Rectal smooth muscle tissue (tissue), 1 donor: Measurements from ENCODE around the gene NR5A1.

Experiments
- H3K27ac ChIP-seq: one replicate; pipeline ENCODE4 v1.7.0; 2013; ENCODE audit warnings: low read depth, low read length, inconsistent platforms
- H3K27me3 ChIP-seq: one replicate; pipeline ENCODE4 v1.7.0; 2013; ENCODE audit warnings: low read length; ENCODE audit not compliant: control insufficient read depth, insufficient read depth
- H3K36me3 ChIP-seq: one replicate; pipeline ENCODE4 v1.7.0; 2013; ENCODE audit warnings: low read length; ENCODE audit not compliant: control insufficient read depth, insufficient read depth
- H3K4me1 ChIP-seq: one replicate; pipeline ENCODE4 v1.7.0; 2013; ENCODE audit warnings: low read length; ENCODE audit not compliant: control insufficient read depth, insufficient read depth
- H3K4me3 ChIP-seq: one replicate; pipeline ENCODE4 v1.7.0; 2013; ENCODE audit warnings: low read length
- H3K9ac ChIP-seq: one replicate; pipeline ENCODE4 v1.7.0; 2013; ENCODE audit warnings: low read length

NR5A1 gene

DNA sequence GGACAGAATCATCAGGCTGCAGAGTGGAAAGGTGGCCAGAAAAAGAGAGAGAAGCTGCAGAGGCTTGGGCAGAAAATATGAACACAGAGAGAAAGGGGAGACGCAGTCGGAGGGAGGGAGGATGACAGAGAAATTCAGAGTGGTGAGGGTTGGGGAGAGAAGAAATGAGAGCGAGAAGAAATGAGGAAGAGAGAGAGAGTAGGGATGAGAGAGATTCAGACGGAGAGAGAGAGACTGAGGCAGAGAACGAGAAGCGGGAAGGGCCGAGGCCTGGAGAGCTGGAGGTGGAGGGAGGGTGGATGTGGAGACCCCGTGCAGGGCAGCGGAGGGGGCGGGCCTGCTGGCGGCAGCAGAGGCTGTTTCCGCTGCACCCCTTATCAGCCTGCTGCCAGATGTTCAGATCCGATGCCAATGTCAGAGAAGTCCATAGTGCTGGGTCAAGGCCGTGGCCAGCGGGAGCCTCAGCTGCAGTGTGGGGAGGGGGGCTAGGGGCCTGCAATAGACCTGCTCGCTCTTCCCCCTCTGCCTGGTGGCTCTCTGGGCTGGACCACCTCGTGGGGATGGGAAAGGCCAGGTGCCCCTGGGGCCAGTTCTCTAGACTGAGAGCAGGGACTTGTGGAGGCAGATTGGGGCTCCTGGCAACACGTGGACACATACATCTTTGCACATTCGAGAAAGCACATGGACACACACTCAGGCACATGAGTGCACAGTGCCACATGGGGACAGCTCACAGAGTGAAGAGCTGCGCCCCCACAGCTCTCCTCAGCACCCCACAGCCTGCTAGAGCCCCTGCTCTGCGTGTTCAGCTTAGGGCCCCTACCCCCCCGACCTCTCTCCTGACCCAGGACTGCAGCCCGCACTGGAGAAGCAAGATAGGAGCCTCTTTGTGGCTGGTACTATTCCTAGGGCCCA lies 4.9 kb upstream of the NR5A1 start:
- Histone ChIP-seq H3K27ac (no peak overlapping the region), H3K4me3 (no peak overlapping the region), H3K36me3 (no peaks in the 10 kb centered on the region), H3K9ac (no peak overlapping the region), H3K27me3 (peaks cover 8% of the 10 kb centered on the region), H3K4me1 (no peaks in the 10 kb centered on the region)

DNA sequence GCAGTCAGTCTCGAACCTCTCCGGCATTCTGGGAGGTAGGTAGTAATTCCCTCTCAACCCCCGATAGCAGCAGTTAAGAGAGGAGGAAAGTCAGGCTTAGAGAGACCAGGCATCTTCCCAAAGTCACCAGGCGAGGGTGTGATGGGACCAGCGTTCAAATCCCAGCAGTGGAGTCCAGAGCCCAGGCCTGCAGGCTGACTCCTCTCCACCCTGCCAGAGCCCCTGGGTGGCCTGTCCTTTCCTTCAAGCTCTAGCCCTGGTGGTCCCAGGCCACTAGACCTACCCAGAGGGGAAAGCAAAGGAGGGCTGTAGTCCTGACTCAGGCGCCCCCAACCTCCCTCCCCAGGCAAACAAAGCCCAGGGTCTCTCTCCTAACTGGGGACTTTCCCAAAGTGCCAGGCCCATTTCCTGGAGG lies 4.2 kb upstream of the NR5A1 start:
- Histone ChIP-seq H3K36me3 (no peaks in the 10 kb centered on the region), H3K4me3 (no peak overlapping the region), H3K27me3 (peaks cover 8% of the 10 kb centered on the region), H3K27ac (no peak overlapping the region), H3K9ac (no peak overlapping the region), H3K4me1 (no peaks in the 10 kb centered on the region)

DNA sequence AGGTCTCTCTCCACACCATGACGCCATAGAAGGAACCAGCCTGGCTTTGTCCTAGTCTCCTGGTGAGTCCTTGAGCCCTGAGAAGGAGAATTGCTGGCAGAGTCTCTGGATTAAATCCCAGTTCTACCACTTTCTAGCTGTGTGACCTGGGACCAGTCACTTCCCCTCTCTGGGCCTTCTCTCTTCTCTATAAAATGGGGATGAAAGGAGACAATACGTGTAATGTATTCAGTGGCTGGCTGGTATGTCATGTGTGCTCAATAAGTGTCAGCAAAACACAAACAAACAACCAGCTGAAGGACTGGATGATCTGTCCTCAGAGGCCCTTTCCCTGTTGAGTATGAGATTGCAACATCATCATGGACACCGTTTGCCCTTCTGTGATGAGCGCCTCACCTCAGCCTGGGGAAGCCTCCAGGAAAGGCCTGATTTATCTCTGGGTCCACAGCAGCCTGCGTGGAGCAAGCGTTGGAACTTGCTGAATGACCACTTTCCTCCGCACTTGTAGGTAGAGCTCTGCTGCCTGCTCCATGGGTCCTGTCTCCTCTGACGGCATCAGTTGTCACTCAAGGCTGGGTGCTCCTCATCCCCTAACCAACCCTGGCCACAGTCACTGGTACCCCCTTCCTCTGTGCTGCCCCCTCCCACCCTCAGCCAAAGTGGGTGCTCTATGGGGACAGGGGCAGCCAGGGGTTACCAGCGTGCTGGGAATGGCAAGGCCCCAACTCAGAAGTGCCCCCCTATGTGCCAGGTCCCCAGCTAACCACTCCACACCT lies 3.6 kb upstream of the NR5A1 start:
- no peak overlapping the region for H3K27ac ChIP-seq
- peaks cover 8% of the 10 kb centered on the region for H3K27me3 ChIP-seq
- no peaks in the 10 kb centered on the region for H3K36me3 ChIP-seq
- H3K4me3 ChIP-seq, result no peak overlapping the region
- no peak overlapping the region for H3K9ac ChIP-seq
- H3K4me1 ChIP-seq, result no peaks in the 10 kb centered on the region

DNA sequence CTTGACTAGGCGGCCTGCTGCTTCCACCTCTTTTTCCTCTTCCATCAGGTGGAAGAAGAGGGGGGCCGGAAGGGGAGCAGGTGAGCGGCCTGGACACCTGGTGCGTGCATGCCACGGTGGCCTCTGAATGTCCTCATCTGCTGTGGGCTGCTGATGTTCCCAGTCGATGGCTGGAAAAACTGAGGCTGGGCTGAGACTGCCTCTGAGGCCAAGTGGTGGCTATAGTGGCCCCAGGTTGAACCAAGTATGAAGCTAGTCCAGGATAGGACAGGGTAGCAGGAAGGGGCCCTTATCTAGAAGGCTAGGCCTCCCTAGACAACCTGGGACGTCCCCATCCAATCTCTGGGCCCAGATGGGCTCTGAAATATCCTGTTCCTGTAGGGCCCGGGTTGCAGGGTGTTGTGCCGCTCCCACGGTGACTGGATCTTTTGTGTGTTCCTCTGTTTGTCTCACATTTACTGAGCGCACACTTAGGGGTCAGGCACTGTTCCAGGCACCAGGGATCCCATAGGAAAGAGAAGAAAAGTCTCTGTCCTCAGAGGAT lies 753 bp upstream of the NR5A1 start:
- Histone ChIP-seq H3K27me3 (peaks cover 21% of the 10 kb centered on the region), H3K27ac (no peak overlapping the region), H3K4me3 (no peak overlapping the region), H3K4me1 (no peaks in the 10 kb centered on the region), H3K36me3 (no peaks in the 10 kb centered on the region), H3K9ac (no peak overlapping the region)

DNA sequence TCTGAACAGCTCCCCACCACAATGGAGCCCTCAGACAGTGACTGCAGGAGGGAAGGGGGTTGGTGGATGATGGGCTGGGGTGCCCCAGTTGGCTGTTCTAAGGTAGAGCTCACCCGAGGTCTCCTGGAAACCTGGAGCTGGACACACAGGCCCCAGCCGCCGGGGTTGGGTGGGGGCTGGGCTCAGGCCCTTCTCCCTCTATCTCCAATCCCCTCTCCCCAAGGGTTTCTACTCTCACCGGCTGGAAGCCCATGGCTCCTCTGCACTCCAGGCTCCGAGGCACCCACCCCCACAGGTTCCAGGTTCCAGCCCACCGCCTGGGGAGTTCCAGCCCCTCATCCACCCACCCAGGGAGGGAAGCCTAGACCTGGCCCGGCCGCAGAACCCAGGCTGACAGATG lies 766 bp downstream of the NR5A1 start:
- Histone ChIP-seq H3K36me3 (no peaks in the 10 kb centered on the region), H3K27me3 (peaks cover 20% of the 10 kb centered on the region), H3K4me1 (no peaks in the 10 kb centered on the region), H3K9ac (no peak overlapping the region), H3K4me3 (no peak overlapping the region), H3K27ac (no peak overlapping the region)

DNA sequence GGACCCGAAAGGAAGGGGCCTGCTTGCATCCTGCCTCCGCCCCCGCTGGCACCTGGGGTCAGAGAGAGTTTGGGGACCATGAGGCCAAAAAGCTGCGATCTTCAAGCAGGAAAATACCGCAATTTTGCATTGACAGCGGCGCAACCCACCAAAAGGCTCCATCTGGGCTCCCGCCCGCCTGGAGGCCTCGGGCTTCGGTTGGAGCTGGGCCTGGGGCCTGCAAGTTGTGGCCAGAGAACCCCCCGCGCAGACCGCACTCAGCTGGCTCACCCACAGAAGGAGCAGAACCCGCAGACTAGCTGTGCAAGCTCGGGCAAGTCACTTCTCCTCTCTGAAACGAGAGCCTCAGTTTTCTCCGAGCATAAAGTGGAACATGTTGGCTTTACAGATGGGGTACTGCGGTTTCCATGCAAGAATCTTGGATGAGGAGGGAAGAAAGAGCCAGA lies 1.3 kb downstream of the NR5A1 start:
- Histone ChIP-seq H3K4me1 (no peaks in the 10 kb centered on the region), H3K4me3 (no peak overlapping the region), H3K9ac (no peak overlapping the region), H3K27ac (no peak overlapping the region), H3K36me3 (no peaks in the 10 kb centered on the region), H3K27me3 (peaks cover 20% of the 10 kb centered on the region)

DNA sequence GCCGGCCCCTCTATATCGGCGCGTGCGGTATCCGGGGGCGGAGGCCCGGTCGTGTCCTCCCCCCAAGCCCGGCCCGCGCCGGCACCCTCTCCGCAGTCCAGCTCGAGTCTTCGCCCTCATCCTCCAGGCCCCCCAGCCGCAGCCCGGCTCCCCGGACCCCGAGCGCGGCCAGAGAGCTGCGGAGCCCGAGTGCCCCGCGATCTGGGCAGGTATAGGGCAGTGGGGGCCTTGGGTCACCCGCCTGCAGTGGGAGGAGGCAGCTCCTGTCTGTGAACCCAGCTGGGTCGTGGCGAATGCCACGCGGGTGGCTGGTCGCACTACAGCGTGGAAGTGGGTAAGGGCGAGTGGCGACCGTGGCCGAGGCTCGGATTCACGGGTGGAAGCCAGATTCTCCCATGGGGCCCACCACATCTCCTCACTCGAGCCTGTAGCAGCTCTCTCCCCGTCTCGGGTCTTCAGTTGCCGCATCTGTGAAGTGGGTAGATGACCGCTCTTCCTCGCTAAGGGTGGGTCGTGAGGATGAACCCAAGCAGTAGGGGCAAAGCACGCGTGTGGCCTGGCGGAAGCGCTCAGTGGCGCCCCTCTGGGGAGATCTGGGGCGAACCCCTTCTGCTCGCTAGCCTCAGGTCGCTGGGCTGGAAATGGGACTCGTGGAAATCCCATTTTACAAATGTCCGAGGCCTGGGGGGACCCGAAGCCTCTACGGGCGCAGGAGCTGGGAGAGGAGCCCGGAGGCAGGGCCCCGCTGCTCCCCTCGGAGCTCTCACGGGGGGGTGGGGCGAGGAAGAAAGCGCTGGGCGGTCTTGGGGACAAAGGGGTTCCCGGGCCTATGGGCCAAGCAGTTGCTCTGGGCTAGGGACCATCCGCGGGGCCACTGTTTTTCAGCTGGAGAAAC lies 1.9 kb downstream of the NR5A1 start:
- no peaks in the 10 kb centered on the region for H3K4me1 ChIP-seq
- H3K9ac ChIP-seq, result no peak overlapping the region
- peaks cover 20% of the 10 kb centered on the region for H3K27me3 ChIP-seq
- no peak overlapping the region for H3K4me3 ChIP-seq
- H3K36me3 ChIP-seq, result no peaks in the 10 kb centered on the region
- no peak overlapping the region for H3K27ac ChIP-seq

DNA sequence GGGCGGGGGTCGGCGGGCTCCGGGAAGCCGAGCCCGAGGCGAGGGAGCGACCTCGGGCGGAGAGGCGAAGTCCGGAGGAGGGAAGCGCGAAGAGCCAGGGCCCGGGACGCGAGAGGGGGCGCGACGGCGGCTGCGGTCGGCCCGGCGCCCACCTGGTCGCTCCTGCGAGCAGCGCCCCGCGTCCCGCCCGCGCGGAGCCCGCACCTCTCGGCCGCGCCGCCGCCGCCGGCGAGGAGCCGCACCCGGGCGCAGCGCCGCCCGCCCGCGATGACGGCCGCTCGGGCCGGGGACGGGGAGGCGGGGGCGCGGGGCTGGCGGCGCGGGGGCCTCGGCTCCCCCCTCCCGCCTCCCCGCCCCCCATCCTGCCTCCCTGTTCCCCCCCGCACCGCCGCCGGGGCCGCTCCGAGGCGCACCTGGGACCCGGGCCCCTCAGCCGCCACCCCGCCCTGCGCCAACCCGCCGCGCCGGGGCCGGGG lies 2.6 kb downstream of the NR5A1 start:
- H3K27me3 ChIP-seq, result peaks cover 25% of the 10 kb centered on the region
- H3K36me3 ChIP-seq, result no peaks in the 10 kb centered on the region
- H3K9ac ChIP-seq, result no peak overlapping the region
- H3K27ac ChIP-seq, result no peak overlapping the region
- H3K4me1 ChIP-seq, result no peaks in the 10 kb centered on the region
- peak overlapping the region; percentile 8 for H3K4me3 ChIP-seq

DNA sequence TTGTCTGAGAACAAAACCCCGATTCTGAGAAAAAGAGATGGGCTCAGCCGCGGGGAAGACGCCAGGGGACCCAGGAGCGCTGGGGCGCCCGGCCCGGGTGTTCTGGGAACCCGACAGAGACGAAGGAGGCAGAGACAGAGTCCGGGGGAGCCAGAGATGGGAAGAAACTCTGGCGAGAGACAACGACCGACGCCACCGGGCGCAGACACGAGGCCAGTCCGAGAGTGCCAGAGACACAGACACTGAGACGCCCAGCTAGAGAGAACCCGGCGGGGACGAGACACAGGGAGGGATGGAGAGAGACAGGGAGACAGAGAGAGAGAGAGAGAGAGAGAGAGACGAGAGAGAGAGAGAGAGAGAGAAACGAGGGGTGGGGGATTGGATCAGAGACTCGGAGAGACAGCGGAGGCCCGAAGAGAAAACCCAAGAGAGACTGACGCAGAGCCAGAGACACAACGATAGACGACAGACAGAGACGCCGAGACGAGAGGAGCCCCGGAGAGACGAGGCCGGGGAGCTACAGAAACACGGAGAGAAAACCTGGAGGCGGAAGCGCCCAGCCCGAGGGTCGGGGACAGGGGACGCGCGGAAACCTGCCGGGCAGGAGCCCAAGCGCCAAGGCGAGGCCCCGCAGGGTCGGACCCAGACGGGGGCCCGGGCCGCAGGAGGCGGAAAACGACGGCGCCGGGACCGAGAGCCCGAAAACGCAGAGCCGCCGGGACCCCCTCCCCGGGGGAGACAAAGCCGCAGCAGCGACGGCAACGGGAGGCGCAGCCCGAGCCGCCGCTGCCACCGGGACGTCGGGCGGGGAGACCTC lies 3.3 kb downstream of the NR5A1 start:
- peaks cover 26% of the 10 kb centered on the region for H3K27me3 ChIP-seq
- H3K4me1 ChIP-seq, result no peaks in the 10 kb centered on the region
- peak overlapping the region; percentile 8 for H3K4me3 ChIP-seq
- H3K9ac ChIP-seq, result no peak overlapping the region
- H3K36me3 ChIP-seq, result no peaks in the 10 kb centered on the region
- H3K27ac ChIP-seq, result no peak overlapping the region

DNA sequence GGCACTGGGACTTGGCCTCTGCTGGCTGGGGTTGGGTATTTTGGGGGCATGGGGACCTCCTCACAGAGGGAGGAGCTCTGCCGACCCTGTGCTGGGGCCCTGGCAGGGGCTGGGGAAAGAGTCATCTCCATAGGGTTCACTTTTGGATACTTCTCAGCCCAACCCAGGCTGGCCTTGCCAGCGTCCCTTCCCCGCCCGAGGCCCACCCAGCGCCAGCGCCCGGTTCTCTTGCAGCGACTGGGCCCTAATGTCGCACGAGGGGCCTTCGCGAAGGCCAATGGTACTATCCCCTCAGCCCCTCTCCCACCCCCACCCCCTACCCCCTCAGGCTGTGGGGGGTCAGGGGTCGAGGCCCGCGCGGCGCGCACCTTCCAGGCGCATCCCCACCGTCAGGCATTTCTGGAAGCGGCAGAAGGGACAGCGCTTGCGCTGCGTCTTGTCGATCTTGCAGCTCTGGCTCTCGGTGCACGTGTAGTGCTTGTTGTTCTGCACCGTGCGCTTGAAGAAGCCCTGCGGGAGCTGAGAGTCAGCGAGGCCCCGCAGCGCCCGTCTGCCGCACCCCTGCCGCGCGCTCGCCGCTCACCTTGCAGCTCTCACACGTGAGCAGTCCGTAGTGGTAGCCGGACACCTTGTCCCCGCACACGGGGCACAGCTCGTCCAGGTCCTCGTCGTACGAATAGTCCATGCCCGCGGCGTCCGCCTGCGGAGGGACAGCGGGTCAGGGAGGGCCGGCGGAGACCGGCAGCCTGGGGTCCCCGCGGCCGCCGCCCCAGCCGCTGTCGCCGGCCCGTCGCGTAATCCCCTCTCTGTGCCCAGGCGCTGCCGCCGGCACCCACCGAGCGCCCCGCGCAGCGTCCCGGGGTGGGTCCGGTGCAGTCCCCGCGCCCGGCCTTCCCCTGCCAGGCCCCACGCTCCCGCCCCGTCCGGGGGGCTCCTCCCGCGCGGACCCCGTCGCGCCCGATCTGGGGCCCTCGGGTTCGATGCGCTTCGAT lies 4.2 kb downstream of the NR5A1 start:
- H3K27me3 ChIP-seq, result peaks cover 29% of the 10 kb centered on the region
- no peak overlapping the region for H3K4me3 ChIP-seq
- H3K4me1 ChIP-seq, result no peaks in the 10 kb centered on the region
- H3K36me3 ChIP-seq, result no peaks in the 10 kb centered on the region
- no peak overlapping the region for H3K9ac ChIP-seq
- no peak overlapping the region for H3K27ac ChIP-seq
